ENCODE results near the gene IYD.

GRCh38 chr6:150413198-150413597 lies 44.4 kb downstream of the IYD start:
- TF ChIP-seq CTCF (IDR thresholded peaks at IDR 0.05) (no peak), ZFX (IDR thresholded peaks at IDR 0.05; ENCODE audit: borderline replicate concordance) (no peak)
